Measurements from ENCODE around the gene ASPG. TPM values are rescaled to one million over a fixed set of nuclear protein-coding genes. Genes with fewer than 3 reads are reported as not detected.

ASPG gene
- total and polyA plus RNA-seq, 2 donors (not counting 3 experiments of a cell fraction or from before 2014, with no cell fraction given), result not detected

DNA sequence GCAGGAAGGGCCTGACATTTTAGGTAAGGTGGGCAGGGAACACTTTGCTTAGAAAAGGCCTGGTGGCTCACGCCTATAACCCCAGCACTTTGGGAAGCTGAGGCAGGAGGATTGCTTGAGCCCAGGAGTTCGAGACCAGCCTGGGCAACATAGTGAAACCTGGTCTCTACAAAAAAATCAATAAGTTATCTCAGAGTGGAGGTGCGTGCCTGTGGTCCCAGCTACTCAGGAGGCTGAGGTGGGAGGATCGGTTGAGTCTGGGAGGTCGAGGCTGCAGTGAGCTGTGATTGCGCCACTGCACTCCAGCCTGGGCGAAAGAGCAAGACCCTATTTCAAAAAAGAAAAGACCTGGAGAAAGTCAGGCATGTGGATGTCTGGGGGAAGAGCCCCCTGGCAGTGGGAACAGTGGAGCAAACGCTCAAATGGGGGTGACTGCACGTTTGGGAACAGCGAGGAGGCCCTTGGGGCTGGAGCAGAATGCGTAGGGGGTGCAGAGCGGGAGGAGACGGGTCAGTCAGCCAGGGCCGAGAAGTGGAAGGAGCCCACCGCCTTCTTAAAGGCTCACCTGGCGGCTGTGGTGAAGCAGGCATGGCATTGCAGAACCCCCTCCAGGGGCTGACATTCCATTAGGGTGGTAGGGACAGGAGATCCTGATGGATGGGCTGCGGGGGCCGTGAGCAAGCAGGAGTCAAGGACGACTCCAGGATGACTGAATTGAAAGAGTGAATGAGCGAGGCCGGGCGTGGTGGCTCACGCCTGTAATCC, 46.6 kb downstream of the ASPG start:
- no peaks in the 10 kb centered on the region for H3K9me1 ChIP-seq (replicated peaks; ENCODE audit: control insufficient read depth, extremely low read depth, insufficient read depth, low read length)
- ChIA-PET POLR2A (interaction anchor here (0.6 kb wide), 1 partner anchor 23 kb away, joined by 6 read pairs; no protein-coding TSS in a partner anchor), CTCF (interaction anchor here (0.9 to 2.3 kb wide), 4 partner anchors 54 to 432 kb away, joined by 3 to 12 read pairs (median 4); no protein-coding TSS in a partner anchor)
- H3K9me3 ChIP-seq (replicated peaks; ENCODE audit: control insufficient read depth, insufficient read depth, low read length), result no peaks in the 10 kb centered on the region
- no peaks in the 10 kb centered on the region for H4K20me1 ChIP-seq (replicated peaks; ENCODE audit: control insufficient read depth, extremely low read depth, insufficient read depth, low read length)
- H3K4me3 ChIP-seq (replicated peaks in 1 of 3; ENCODE audit: insufficient read depth in 1 of 3, low read depth in 1 of 3, low read length in 3 of 3), result no peak overlapping the region
- no peak overlapping the region for H3K4me2 ChIP-seq (ENCODE audit: insufficient read depth, low read length)
- H3K36me3 ChIP-seq (ENCODE audit: control insufficient read depth in 2 of 2, extremely low read depth in 1 of 2, insufficient read depth in 2 of 2, low read length in 2 of 2), result no peaks in the 10 kb centered on the region
- BruUV-seq (replicated peaks), result no TSS peak
- H3K79me2 ChIP-seq (ENCODE audit: control insufficient read depth, insufficient read depth, low read length), result no peaks in the 10 kb centered on the region
- no peak overlapping the region for H3K27ac ChIP-seq (ENCODE audit: insufficient read depth, low read depth, low read length)
- H3K4me1 ChIP-seq (ENCODE audit: control insufficient read depth, extremely low read depth, insufficient read depth, low read length), result peaks cover 7% of the 10 kb centered on the region
- intact Hi-C loops (cut with micrococcal nuclease), result loop anchor here (1.0 kb wide), 2 partner anchors 38 to 54 kb away; no protein-coding TSS in a partner anchor
- peaks cover 20 to 21% of the 10 kb centered on the region in 2 experiments for H3K27me3 ChIP-seq (ENCODE audit: control insufficient read depth in 2 of 2, insufficient read depth in 2 of 2, low read length in 2 of 2)
- DNase-seq (ENCODE audit: low read depth, low spot score) (no peak), FAIRE-seq (no peak)
- TF ChIP-seq, protein P1, sequence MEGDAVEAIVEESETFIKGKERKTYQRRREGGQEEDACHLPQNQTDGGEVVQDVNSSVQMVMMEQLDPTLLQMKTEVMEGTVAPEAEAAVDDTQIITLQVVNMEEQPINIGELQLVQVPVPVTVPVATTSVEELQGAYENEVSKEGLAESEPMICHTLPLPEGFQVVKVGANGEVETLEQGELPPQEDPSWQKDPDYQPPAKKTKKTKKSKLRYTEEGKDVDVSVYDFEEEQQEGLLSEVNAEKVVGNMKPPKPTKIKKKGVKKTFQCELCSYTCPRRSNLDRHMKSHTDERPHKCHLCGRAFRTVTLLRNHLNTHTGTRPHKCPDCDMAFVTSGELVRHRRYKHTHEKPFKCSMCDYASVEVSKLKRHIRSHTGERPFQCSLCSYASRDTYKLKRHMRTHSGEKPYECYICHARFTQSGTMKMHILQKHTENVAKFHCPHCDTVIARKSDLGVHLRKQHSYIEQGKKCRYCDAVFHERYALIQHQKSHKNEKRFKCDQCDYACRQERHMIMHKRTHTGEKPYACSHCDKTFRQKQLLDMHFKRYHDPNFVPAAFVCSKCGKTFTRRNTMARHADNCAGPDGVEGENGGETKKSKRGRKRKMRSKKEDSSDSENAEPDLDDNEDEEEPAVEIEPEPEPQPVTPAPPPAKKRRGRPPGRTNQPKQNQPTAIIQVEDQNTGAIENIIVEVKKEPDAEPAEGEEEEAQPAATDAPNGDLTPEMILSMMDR (IDR thresholded peaks at IDR 0.05; ENCODE audit: extremely low read depth in 1 of 2, insufficient read depth in 1 of 2, low read depth in 1 of 2, low read length in 2 of 2), result no peak
- no peak for TF ChIP-seq MYC (IDR thresholded peaks at IDR 0.05; ENCODE audit: low read depth, low read length)
- TF ChIP-seq, protein P2, sequence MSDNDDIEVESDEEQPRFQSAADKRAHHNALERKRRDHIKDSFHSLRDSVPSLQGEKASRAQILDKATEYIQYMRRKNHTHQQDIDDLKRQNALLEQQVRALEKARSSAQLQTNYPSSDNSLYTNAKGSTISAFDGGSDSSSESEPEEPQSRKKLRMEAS (IDR thresholded peaks at IDR 0.05; ENCODE audit: insufficient read depth, insufficient read length), result no peak
- no peak for TF ChIP-seq GATA2 (IDR thresholded peaks at IDR 0.05; ENCODE audit: insufficient read depth, insufficient read length, low read depth, low read length)
- TF ChIP-seq POLR2A (IDR thresholded peaks at IDR 0.05; ENCODE audit: low read depth, low read length), result no peak
- no peak for TF ChIP-seq FOS (IDR thresholded peaks at IDR 0.05; ENCODE audit: borderline replicate concordance, insufficient read depth, low read length)
- no peak for TF ChIP-seq EZH2 (IDR thresholded peaks at IDR 0.05; ENCODE audit: borderline replicate concordance, low read depth, low read length, severe bottlenecking)
- no peak for TF ChIP-seq POLR2AphosphoS5 (IDR thresholded peaks at IDR 0.05; ENCODE audit: insufficient read depth, low read depth, low read length)
- no peak for TF ChIP-seq JUN (IDR thresholded peaks at IDR 0.05; ENCODE audit: borderline replicate concordance, insufficient read depth, insufficient read length, low read depth)
- no peak overlapping the region for H2AFZ ChIP-seq (ENCODE audit: low read depth, low read length)
- dilution Hi-C loops (cut with MboI; ENCODE audit: extremely low pct_ligation_motif_present, low sequenced_read_pairs), result no loop called here
- no peak overlapping the region for H3K9ac ChIP-seq (replicated peaks; ENCODE audit: extremely low read depth, insufficient read depth, low read length)

Measured in endothelial cell of umbilical vein (primary cell).